K562 (cell line): ENCODE measurements around the gene APOO. TPM values are rescaled to one million over a fixed set of nuclear protein-coding genes. Genes with fewer than 3 reads are reported as not detected.

Experiments
- ATAC-seq: fragments of 200-7000 bp; cut with Tn5 transposase; 3 replicates; pipeline ENCODE4 v1.9.1; 2020; ENCODE audit warnings: moderate library complexity
- BruUV-seq: library from RNA; stranded (reverse); fragments of 400-500 nt; replicated peaks from 2 replicates; lab custom pipeline; 2021; lab: Mats Ljungman, UMichigan
- CTCF ChIA-PET: fragments of 300-600 bp; formaldehyde crosslinking; extraction: SDS; loops from one replicate; lab custom pipeline; 2021; ENCODE audit warnings: low intra/inter-chr PET ratio; lab: Yijun Ruan, JAX
- POLR2A ChIA-PET: fragments of 300-600, 350-650 bp; sonication (Branson Sonifier 250); formaldehyde crosslinking; extraction: SDS; loops from one replicate; lab custom pipeline; 2021; ENCODE audit warnings: antibody characterized with exemption, inconsistent platforms; lab: Yijun Ruan, JAX
- DNase-seq, 4 experiments: peaks; one replicate each; pipeline versions ENCODE4 v3.0.0 to v3.0.0-alpha.2; 2011 to 2018; ENCODE audit warnings: low spot score in 3 of 4, mixed read lengths in 3 of 4; ENCODE audit errors: extremely low read depth in 1 of 4
- FAIRE-seq: peaks from 2 replicates; lab custom pipeline; 2011; peaks lifted over from hg19 to GRCh38; lab: Jason Lieb, UNC
- H2AFZ ChIP-seq: 2 replicates; pipeline ENCODE4 v1.6.0; 2011; ENCODE audit warnings: low read depth, low read length, control low read depth, inconsistent platforms
- H3K27ac ChIP-seq: fragments of 200-600 bp; 3 replicates; pipeline ENCODE4 v1.8.0; 2011; ENCODE audit warnings: low read depth, mild to moderate bottlenecking, control low read depth, inconsistent platforms, low read length, moderate library complexity, mixed read lengths; ENCODE audit errors: extremely low read depth
- H3K27me3 ChIP-seq, 2 experiments: fragments of 300-600 bp in 1 of 2; 2 replicates in 1 of 2; 3 replicates in 1 of 2; pipeline versions ENCODE4 v1.6.0 to v1.8.0; 2011; ENCODE audit warnings: inconsistent platforms in 2 of 2, low read length in 2 of 2, mild to moderate bottlenecking in 1 of 2, mixed read lengths in 1 of 2, moderate library complexity in 1 of 2; ENCODE audit not compliant: control insufficient read depth in 2 of 2, insufficient read depth in 2 of 2
- H3K36me3 ChIP-seq: fragments of 300-600 bp; 3 replicates; pipeline ENCODE4 v1.8.0; 2011; ENCODE audit warnings: mild to moderate bottlenecking, low read length, inconsistent platforms; ENCODE audit not compliant: control insufficient read depth, insufficient read depth
- H3K4me1 ChIP-seq, 2 experiments: fragments of 200-600 bp in 1 of 2; replicated peaks in 1 of 2; 2 replicates in 1 of 2; 3 replicates in 1 of 2; pipeline versions ENCODE4 v1.5.1 to v1.8.0; 2011; ENCODE audit warnings: inconsistent platforms in 2 of 2, low read length in 2 of 2, mild to moderate bottlenecking in 1 of 2, mixed read lengths in 1 of 2, moderate library complexity in 1 of 2; ENCODE audit not compliant: control insufficient read depth in 2 of 2, insufficient read depth in 2 of 2
- H3K4me2 ChIP-seq: 2 replicates; pipeline ENCODE4 v1.6.1; 2011; ENCODE audit warnings: low read length, control low read depth, inconsistent platforms, mixed read lengths; ENCODE audit not compliant: insufficient read depth
- H3K4me3 ChIP-seq: fragments of 200-600 bp; sonication (generic), shearing (Covaris generic); 2 replicates; pipeline ENCODE4 v1.5.1; 2016; ENCODE audit warnings: control low read depth, inconsistent platforms
- H3K79me2 ChIP-seq: fragments of 200-600 bp; 3 replicates; pipeline ENCODE4 v1.8.0; 2011; ENCODE audit warnings: low read length, inconsistent platforms; ENCODE audit not compliant: control insufficient read depth, insufficient read depth
- H3K9ac ChIP-seq, 2 experiments: 2 replicates each; pipeline versions ENCODE4 v1.6.0 to v1.6.1; 2011; ENCODE audit warnings: low read depth in 2 of 2, low read length in 2 of 2, control low read depth in 1 of 2, inconsistent platforms in 1 of 2, mild to moderate bottlenecking in 1 of 2, mixed read lengths in 1 of 2; ENCODE audit not compliant: insufficient read depth in 1 of 2
- H3K9me1 ChIP-seq: one replicate; pipeline ENCODE4 v1.6.0; 2011; ENCODE audit warnings: inconsistent platforms, mild to moderate bottlenecking, low read length, moderate library complexity; ENCODE audit not compliant: control insufficient read depth, insufficient read depth
- H3K9me3 ChIP-seq: replicated peaks from 2 replicates; pipeline ENCODE4 v1.5.1; 2011; ENCODE audit warnings: low read depth, low read length, inconsistent platforms; ENCODE audit not compliant: control insufficient read depth, insufficient read depth
- H4K20me1 ChIP-seq: replicated peaks from 2 replicates; pipeline ENCODE4 v1.6.1; 2011; ENCODE audit warnings: low read length, inconsistent platforms, mixed read lengths; ENCODE audit not compliant: control insufficient read depth, insufficient read depth
- CEBPB ChIP-seq: fragments of 450-650 bp; IDR thresholded peaks from 2 replicates; pipeline ENCODE4 v1.6.1; 2016; ENCODE audit warnings: missing genetic modification characterization, missing compliant biosample characterization
- FOXM1 ChIP-seq, 2 experiments: fragments of 450-650 bp in 1 of 2; sonication (generic) in 1 of 2; formaldehyde crosslinking in 1 of 2; IDR thresholded peaks; 2 replicates each; pipeline versions ENCODE4 v1.6.1 to v1.9.0; 2017 to 2022; ENCODE audit warnings: low read depth in 2 of 2, mild to moderate bottlenecking in 2 of 2, missing genetic modification reagents in 1 of 2, moderate library complexity in 1 of 2
- NFYB ChIP-seq: IDR thresholded peaks from 2 replicates; pipeline ENCODE4 v1.6.1; 2011; ENCODE audit warnings: mild to moderate bottlenecking, moderate library complexity; ENCODE audit not compliant: insufficient read length; ENCODE audit errors: extremely low read depth
- NR4A1 ChIP-seq, 2 experiments: fragments of 250-450 bp in 1 of 2; fragments of 450-650 bp in 1 of 2; sonication (Bioruptor Pico) in 1 of 2; IDR thresholded peaks; 2 replicates each; pipeline versions ENCODE4 v1.4.0 to v1.6.1; 2016 to 2020; ENCODE audit warnings: mild to moderate bottlenecking in 2 of 2, missing compliant biosample characterization in 1 of 2, missing genetic modification characterization in 1 of 2, moderate library complexity in 1 of 2
- SRSF9 ChIP-seq: fragments of 200-400 bp; formaldehyde crosslinking; IDR thresholded peaks from 2 replicates; pipeline ENCODE4 v1.6.1; 2017; ENCODE audit warnings: low read depth, low read length, borderline replicate concordance
- ZNF57 ChIP-seq: fragments of 450-650 bp; formaldehyde crosslinking; IDR thresholded peaks from 2 replicates; pipeline ENCODE4 v1.4.0; 2020; ENCODE audit warnings: mild to moderate bottlenecking, moderate library complexity
- WGBS: fragments of 100-300 bp; shearing (Covaris generic); methylation state at CpG from one replicate; pipeline ENCODE4 v1.1.6; 2016; ENCODE audit warnings: low coverage, mixed read lengths; ENCODE audit not compliant: insufficient coverage; ENCODE audit errors: missing lambda C conversion rate; 5-methylcytosine and 5-hydroxymethylcytosine counted together
- in situ Hi-C: fragments of 300-500 bp; cut with MboI; formaldehyde crosslinking; loops from 4 replicates; pipeline ENCODE4 v1.15.0; 2018; ENCODE audit warnings: inconsistent platforms, mixed read lengths
- intact Hi-C: fragments of 100-400 bp; cut with micrococcal nuclease; formaldehyde crosslinking; loops from 2 replicates; pipeline ENCODE4 v1.14.2; 2022
- polyA plus RNA-seq, 8 experiments: library from polyadenylated mRNA; depleted of rRNA in 4 of 8; stranded (reverse) in 5 of 8; unstranded in 3 of 8; fragments of >200 nt; fragmentation: Nextera tagmentation in 2 of 8; fragmentation: Illumina TruSeq in 1 of 8; extraction: Ambion mirVana in 2 of 8; extraction: Trizol in 1 of 8; gene quantifications; 2 replicates each; pipeline versions ENCODE4 v1.2.1 to v1.2.3, GENCODE V29; 2011 to 2014; ENCODE audit warnings: inconsistent platforms in 1 of 8, missing spikeins in 1 of 8
- total RNA-seq, 7 experiments: library from RNA; depleted of rRNA in 6 of 7; stranded (reverse); fragments of >200 nt in 6 of 7; fragmentation: Illumina TruSeq in 2 of 7; extraction: Trizol in 2 of 7; gene quantifications; 2 replicates each; pipeline versions ENCODE4 v1.2.1 to v1.2.3, GENCODE V29; 2011 to 2021; ENCODE audit warnings: low replicate concordance in 1 of 7
- TF ChIP-seq, protein P1 (sequence below), 2 experiments: fragments of 150-350 bp in 1 of 2; IDR thresholded peaks; 2 replicates each; pipeline ENCODE4 v1.6.1; 2012 to 2016; ENCODE audit warnings: low read depth in 2 of 2, low read length in 2 of 2, mild to moderate bottlenecking in 1 of 2, moderate library complexity in 1 of 2
- TF ChIP-seq, protein P2 (sequence below): sonication (generic); formaldehyde crosslinking; IDR thresholded peaks from 2 replicates; pipeline ENCODE4 v1.8.1; 2023; ENCODE audit warnings: mild to moderate bottlenecking, missing genetic modification reagents, moderate library complexity

Gene APOO
- total and polyA plus RNA-seq, 9 of the 15 experiments (the other 6 are each of a cell fraction or from before 2014, with no cell fraction given): 37.3 to 76.4 (median 60.8) TPM

GRCh38 chrX:23935106-23935505 lies 27.4 kb upstream of the APOO start:
- CTCF ChIA-PET: no interaction called here
- H3K4me2 ChIP-seq: no peak overlapping the region
- H3K4me3 ChIP-seq: no peak overlapping the region
- TF ChIP-seq ZNF57 (CRISPR knock-in tag) (no peak), CEBPB (no peak), NR4A1 (CRISPR knock-in tag; IDR thresholded peaks at IDR 0.05) (no peak), NR4A1 (tag; IDR thresholded peaks at IDR 0.05) (no peak), NFYB (no peak), SRSF9 (no peak), FOXM1 (IDR thresholded peaks at IDR 0.05; ENCODE audit: low read depth) (no peak), FOXM1 (CRISPR knock-in tag; IDR thresholded peaks at IDR 0.05; ENCODE audit: low read depth) (no peak)
- TF ChIP-seq, protein P1, sequence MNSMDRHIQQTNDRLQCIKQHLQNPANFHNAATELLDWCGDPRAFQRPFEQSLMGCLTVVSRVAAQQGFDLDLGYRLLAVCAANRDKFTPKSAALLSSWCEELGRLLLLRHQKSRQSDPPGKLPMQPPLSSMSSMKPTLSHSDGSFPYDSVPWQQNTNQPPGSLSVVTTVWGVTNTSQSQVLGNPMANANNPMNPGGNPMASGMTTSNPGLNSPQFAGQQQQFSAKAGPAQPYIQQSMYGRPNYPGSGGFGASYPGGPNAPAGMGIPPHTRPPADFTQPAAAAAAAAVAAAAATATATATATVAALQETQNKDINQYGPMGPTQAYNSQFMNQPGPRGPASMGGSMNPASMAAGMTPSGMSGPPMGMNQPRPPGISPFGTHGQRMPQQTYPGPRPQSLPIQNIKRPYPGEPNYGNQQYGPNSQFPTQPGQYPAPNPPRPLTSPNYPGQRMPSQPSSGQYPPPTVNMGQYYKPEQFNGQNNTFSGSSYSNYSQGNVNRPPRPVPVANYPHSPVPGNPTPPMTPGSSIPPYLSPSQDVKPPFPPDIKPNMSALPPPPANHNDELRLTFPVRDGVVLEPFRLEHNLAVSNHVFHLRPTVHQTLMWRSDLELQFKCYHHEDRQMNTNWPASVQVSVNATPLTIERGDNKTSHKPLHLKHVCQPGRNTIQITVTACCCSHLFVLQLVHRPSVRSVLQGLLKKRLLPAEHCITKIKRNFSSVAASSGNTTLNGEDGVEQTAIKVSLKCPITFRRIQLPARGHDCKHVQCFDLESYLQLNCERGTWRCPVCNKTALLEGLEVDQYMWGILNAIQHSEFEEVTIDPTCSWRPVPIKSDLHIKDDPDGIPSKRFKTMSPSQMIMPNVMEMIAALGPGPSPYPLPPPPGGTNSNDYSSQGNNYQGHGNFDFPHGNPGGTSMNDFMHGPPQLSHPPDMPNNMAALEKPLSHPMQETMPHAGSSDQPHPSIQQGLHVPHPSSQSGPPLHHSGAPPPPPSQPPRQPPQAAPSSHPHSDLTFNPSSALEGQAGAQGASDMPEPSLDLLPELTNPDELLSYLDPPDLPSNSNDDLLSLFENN (IDR thresholded peaks at IDR 0.05; ENCODE audit: low read depth in 2 of 2, low read length in 2 of 2): no peak
- TF ChIP-seq, protein P2, sequence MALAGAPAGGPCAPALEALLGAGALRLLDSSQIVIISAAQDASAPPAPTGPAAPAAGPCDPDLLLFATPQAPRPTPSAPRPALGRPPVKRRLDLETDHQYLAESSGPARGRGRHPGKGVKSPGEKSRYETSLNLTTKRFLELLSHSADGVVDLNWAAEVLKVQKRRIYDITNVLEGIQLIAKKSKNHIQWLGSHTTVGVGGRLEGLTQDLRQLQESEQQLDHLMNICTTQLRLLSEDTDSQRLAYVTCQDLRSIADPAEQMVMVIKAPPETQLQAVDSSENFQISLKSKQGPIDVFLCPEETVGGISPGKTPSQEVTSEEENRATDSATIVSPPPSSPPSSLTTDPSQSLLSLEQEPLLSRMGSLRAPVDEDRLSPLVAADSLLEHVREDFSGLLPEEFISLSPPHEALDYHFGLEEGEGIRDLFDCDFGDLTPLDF: no peak
- TF ChIP-seq, all 486 proteins: peak for 0
- Histone ChIP-seq H3K36me3 (no peaks in the 10 kb centered on the region), H3K9me1 (no peaks in the 10 kb centered on the region), H3K79me2 (no peaks in the 10 kb centered on the region), H3K4me1 (peaks cover 0 to 20% of the 10 kb centered on the region in 2 experiments; a peak in 3 of 5 replicates), H3K9ac (no peak overlapping the region), H3K27me3 (no peaks in the 10 kb centered on the region), H4K20me1 (no peaks in the 10 kb centered on the region), H3K27ac (no peak overlapping the region), H2AFZ (no peak overlapping the region), H3K9me3 (no peaks in the 10 kb centered on the region)
- BruUV-seq: no TSS peak
- in situ Hi-C loops: no loop called here
- no peak for ATAC-seq
- POLR2A ChIA-PET: interaction anchor here (0.7 to 1.1 kb wide), 3 partner anchors 9 to 11 kb away, joined by 3 to 4 read pairs (median 3); no protein-coding TSS in a partner anchor
- intact Hi-C loops: no loop called here
- 79% methylated on average over 11 of the region's 11 CpGs for WGBS
- DNase-seq: no peak
- FAIRE-seq: no peak
